Stimulated activated naive CD4-positive, alpha-beta T cell (primary cell): Measurements from ENCODE around the gene JMJD7.

Source experiments
- DNase-seq, 6 experiments: peaks; one replicate each; lab custom pipeline; 2025; lab: John Stamatoyannopoulos, UW

The JMJD7 gene

GRCh38 chr15:41865490-41866055, 37.7 kb downstream of the JMJD7 start:
- DNase-seq, result no peak

- no peak for DNase-seq
Measured at GRCh38 chr15:41866263-41866703, 38.4 kb downstream of the JMJD7 start.

- DNase-seq, result no peak
Measured at GRCh38 chr15:41866872-41867579, 39.1 kb downstream of the JMJD7 start.

- DNase-seq, result no peak
Measured at GRCh38 chr15:41868321-41868720, 40.4 kb downstream of the JMJD7 start.

GRCh38 chr15:41869770-41870688, 42.1 kb downstream of the JMJD7 start:
- no peak for DNase-seq

GRCh38 chr15:41870689-41871081, 42.8 kb downstream of the JMJD7 start:
- peak; percentile 10 to 61 (median 41) for DNase-seq

GRCh38 chr15:41871175-41871905, 43.4 kb downstream of the JMJD7 start:
- DNase-seq, result no peak

- DNase-seq, result no peak
Measured at GRCh38 chr15:41872166-41872747, 44.4 kb downstream of the JMJD7 start.

- no peak for DNase-seq
Measured at GRCh38 chr15:41873711-41874110, 45.8 kb downstream of the JMJD7 start.

- DNase-seq, result no peak
Measured at GRCh38 chr15:41874736-41875135, 46.8 kb downstream of the JMJD7 start.

- no peak for DNase-seq
Measured at GRCh38 chr15:41876007-41876406, 48.1 kb downstream of the JMJD7 start.

GRCh38 chr15:41876689-41877088, 48.8 kb downstream of the JMJD7 start:
- no peak for DNase-seq

GRCh38 chr15:41877631-41878354, 49.9 kb downstream of the JMJD7 start:
- DNase-seq, result no peak

- DNase-seq, result no peak
Measured at GRCh38 chr15:41878355-41878699, 50.4 kb downstream of the JMJD7 start.

- no peak for DNase-seq
Measured at GRCh38 chr15:41879321-41879845, 51.5 kb downstream of the JMJD7 start.

- DNase-seq, result no peak
Measured at GRCh38 chr15:41880156-41880877, 52.4 kb downstream of the JMJD7 start.

- no peak for DNase-seq
Measured at GRCh38 chr15:41881086-41881485, 53.2 kb downstream of the JMJD7 start.

- DNase-seq, result no peak
Measured at GRCh38 chr15:41881550-41881919, 53.6 kb downstream of the JMJD7 start.

- DNase-seq, result no peak
Measured at GRCh38 chr15:41881920-41882688, 54.2 kb downstream of the JMJD7 start.
